ENCODE measurements around the gene TCF12.

GRCh38 chr15:57328897-57329296, 410.5 kb downstream of the TCF12 start:
- TF ChIP-seq CTCF (IDR thresholded peaks at IDR 0.05; ENCODE audit: control extremely low read depth in 1 of 3, insufficient read depth in 1 of 3, low read depth in 1 of 3, low read length in 3 of 3) (no peak), POLR2AphosphoS5 (IDR thresholded peaks at IDR 0.05; ENCODE audit: low read depth, low read length) (no peak), E2F6 (IDR thresholded peaks at IDR 0.05) (no peak), POU5F1 (IDR thresholded peaks at IDR 0.05; ENCODE audit: low read depth, low read length) (no peak), POLR2A (IDR thresholded peaks at IDR 0.05; ENCODE audit: control extremely low read depth in 1 of 2, low read depth in 2 of 2, low read length in 2 of 2) (no peak), SIN3A (conservative IDR thresholded peaks at IDR 0.05 in 1 of 2, IDR thresholded peaks at IDR 0.05 in 1 of 2; ENCODE audit: low read depth in 1 of 2, low read length in 2 of 2) (no peak), MAFK (IDR thresholded peaks at IDR 0.05; ENCODE audit: low read depth, low read length) (no peak), ASH2L (IDR thresholded peaks at IDR 0.05; ENCODE audit: low read length) (no peak), SP1 (IDR thresholded peaks at IDR 0.05; ENCODE audit: low read depth, low read length) (no peak), SP2 (IDR thresholded peaks at IDR 0.05; ENCODE audit: low read length) (no peak), GABPA (IDR thresholded peaks at IDR 0.05; ENCODE audit: borderline replicate concordance, insufficient read depth, low read length) (no peak), PHF8 (conservative IDR thresholded peaks at IDR 0.05; ENCODE audit: low read depth, low read length) (no peak), CEBPB (IDR thresholded peaks at IDR 0.05; ENCODE audit: low read depth, low read length) (no peak), USF2 (IDR thresholded peaks at IDR 0.05; ENCODE audit: low read length) (no peak)
